ENCODE results near the gene CHST8.

CHST8 gene

GRCh38 chr19:33737681-33738371, 116.1 kb downstream of the CHST8 start:
- DNase-seq (ENCODE audit: low read depth), result no peak

GRCh38 chr19:33740811-33741396, 119.2 kb downstream of the CHST8 start:
- DNase-seq (ENCODE audit: low read depth), result no peak

- no peak for DNase-seq (ENCODE audit: low read depth)
Observed at GRCh38 chr19:33745297-33745696, 123.5 kb downstream of the CHST8 start.

- no peak for DNase-seq (ENCODE audit: low read depth)
Observed at GRCh38 chr19:33746159-33746558, 124.4 kb downstream of the CHST8 start.

GRCh38 chr19:33747273-33747672, 125.5 kb downstream of the CHST8 start:
- no peak for DNase-seq (ENCODE audit: low read depth)

- DNase-seq (ENCODE audit: low read depth), result no peak
Observed at GRCh38 chr19:33748231-33748630, 126.5 kb downstream of the CHST8 start.

GRCh38 chr19:33749016-33749415, 127.3 kb downstream of the CHST8 start:
- DNase-seq (ENCODE audit: low read depth), result no peak

- no peak for DNase-seq (ENCODE audit: low read depth)
Observed at GRCh38 chr19:33749619-33750175, 127.9 kb downstream of the CHST8 start.

- no peak for DNase-seq (ENCODE audit: low read depth)
Observed at GRCh38 chr19:33750587-33751435, 129.1 kb downstream of the CHST8 start.

GRCh38 chr19:33751436-33751770, 129.7 kb downstream of the CHST8 start:
- no peak for DNase-seq (ENCODE audit: low read depth)

GRCh38 chr19:33752018-33752800, 130.5 kb downstream of the CHST8 start:
- DNase-seq (ENCODE audit: low read depth), result no peak

- no peak for DNase-seq (ENCODE audit: low read depth)
Observed at GRCh38 chr19:33752945-33753344, 131.2 kb downstream of the CHST8 start.

GRCh38 chr19:33754361-33754760, 132.6 kb downstream of the CHST8 start:
- DNase-seq (ENCODE audit: low read depth), result no peak

GRCh38 chr19:33755099-33756035, 133.6 kb downstream of the CHST8 start:
- no peak for DNase-seq (ENCODE audit: low read depth)

GRCh38 chr19:33756177-33756576, 134.4 kb downstream of the CHST8 start:
- DNase-seq (ENCODE audit: low read depth), result no peak

- DNase-seq (ENCODE audit: low read depth), result no peak
Observed at GRCh38 chr19:33758541-33759013, 136.8 kb downstream of the CHST8 start.

- DNase-seq (ENCODE audit: low read depth), result no peak
Observed at GRCh38 chr19:33759356-33759755, 137.6 kb downstream of the CHST8 start.

GRCh38 chr19:33763633-33764371, 142.0 kb downstream of the CHST8 start:
- DNase-seq (ENCODE audit: low read depth), result no peak

GRCh38 chr19:33766623-33767022, 144.9 kb downstream of the CHST8 start:
- no peak for DNase-seq (ENCODE audit: low read depth)

- no peak for DNase-seq (ENCODE audit: low read depth)
Observed at GRCh38 chr19:33767898-33768413, 146.2 kb downstream of the CHST8 start.

Data from stimulated activated CD8-positive, alpha-beta memory T cell treated with anti-CD3 and anti-CD28 coated beads, Interleukin-7, amount 100 ng/mL, for 24 hours (primary cell).